GM21737 (cell line): ENCODE data around the gene ATXN1.

Experiments used
- ATAC-seq: cut with Tn5 transposase; IDR thresholded peaks from one replicate; pipeline ENCODE4 v1.9.1; 2021; ENCODE audit warnings: mild to moderate bottlenecking, moderate library complexity; ENCODE audit not compliant: unreplicated experiment

Gene ATXN1

DNA sequence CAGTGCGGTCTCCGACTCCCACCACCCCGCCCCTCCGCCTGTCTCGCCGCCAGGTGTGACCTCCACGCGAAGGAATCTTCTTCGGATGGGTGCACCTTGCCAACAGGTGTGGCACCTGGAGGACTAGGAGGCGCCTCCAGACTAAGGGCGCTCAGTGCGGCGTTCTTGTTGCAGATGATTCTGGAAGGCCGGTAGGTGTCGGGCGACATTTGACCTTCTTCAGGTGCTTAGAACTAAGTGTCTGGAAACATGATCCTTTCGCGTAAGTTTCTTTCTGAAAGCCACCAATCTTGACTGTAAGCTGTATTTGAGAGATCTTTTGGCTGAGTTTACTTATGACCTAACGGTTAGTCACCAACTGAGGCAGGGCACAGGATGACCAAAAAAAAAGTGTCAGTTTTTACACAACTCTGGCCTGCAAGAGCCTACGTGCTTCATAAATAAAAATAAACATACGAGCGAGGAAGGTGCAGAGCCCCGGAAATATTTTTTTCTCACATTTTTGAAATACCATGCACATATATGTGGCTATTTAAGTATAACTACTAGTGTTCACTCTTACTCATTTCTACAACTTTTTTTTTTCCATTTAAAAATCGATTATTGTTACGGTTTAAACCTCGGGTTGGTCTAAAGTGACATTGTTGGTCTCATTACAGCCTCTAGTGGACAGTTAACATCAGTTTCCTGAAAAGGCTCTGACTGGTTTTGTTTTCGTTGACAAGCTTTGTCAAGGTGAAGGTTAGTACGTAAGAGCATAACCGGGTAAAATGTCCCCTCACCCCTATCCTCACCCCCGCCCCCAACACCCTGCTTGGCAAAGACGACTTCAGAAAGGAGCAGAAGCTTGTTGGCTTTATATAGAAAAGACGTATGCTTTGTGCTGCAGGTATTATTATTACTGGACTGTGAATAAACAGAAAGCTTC, 1.6 kb upstream of the ATXN1 start:
- peak; percentile 18 for ATAC-seq

DNA sequence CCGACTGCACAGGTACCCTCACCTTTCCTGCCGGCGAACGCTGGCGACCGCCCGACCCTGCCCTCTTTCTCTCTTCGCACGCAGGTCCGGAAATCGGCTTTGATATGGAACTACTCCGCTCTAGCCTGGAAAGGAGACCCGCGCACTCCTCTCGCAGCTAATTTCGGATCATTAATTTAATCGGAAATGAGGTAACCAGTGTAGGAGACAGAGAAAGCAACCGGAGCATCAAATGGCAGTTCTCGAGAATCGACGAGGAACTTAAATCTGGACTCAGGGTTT, 949 bp upstream of the ATXN1 start:
- ATAC-seq: peak; percentile 1

DNA sequence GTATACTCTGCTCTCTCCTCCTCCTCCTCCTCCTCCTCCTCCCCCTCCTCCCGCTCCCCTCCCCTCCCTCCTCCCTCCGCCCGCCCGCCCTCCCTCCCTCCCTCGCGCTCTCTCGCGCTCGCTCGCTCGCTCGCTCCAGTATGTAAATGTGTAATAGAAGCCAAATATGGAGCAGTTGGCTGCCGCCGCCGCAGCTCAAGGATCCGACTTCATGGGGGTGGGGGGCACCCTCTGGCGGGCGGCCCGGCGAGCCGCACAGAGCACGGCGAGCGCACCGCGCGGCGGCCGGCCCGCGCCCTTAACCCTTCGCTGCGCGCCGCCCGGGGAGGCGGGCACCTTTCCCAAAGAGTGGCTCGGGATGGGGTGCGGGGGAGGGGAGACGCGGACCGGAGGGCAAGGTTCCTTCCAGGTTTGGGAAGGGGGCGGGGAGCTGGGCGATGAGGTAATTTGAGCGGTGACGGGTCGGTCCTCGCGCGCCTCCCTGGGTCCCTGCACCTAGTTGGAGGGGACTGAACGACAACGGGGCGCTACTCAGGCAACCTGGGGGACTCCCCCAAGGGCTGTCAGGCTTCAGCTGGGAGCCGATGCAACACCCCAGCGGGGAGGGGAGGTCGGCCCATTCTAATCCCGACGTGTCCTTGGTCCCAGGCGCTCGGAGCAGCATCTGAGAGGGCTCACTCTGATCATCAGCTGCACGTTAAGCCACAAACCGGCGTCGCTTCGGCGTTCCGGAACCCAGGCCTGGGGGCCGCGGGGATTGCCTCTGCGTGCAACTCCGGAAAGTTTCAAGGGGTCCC, 409 bp upstream of the ATXN1 start:
- ATAC-seq: peak; percentile 45

DNA sequence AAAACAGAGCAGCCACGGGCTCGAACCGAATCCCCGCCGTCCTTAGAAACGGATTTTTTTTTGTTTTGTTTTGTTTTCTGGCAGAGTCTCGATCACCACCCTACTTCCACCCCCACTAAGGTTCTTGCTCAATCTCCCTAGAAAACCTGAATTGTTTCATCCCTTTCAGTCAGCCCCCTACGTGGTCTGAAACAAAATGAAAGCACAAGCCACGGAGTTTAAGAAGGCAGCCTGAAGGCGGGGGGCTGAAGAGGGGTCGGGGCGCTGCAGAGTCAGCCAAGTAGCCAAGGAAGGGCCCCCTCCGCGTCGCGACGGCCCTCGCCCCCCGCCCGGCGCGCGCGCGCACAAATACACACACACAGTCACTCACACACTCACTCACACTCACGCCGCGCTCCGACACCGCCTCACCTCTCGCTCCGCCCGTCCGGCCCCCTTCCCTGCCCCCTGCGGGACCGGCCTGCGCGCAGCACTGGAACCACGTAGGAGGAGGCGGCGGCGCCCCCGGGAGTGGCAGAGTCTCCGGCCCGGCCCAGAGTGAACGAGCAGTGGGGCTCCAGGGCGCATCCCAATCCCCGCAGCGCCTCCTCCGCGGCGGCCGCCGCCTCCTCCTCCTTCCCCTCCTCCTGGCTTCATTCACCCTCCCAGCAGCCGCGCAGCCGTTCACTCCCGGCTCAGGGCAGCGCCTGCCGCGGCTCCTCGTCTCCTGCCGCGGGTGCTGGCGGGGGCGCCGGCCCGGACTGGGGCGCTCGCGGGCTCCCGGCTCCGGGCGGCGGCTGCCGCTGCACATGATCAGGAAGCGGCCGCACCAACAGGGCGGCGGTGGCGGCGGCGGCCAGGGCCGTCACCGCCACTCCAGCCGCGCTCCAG, 1.4 kb downstream of the ATXN1 start:
- no peak for ATAC-seq

DNA sequence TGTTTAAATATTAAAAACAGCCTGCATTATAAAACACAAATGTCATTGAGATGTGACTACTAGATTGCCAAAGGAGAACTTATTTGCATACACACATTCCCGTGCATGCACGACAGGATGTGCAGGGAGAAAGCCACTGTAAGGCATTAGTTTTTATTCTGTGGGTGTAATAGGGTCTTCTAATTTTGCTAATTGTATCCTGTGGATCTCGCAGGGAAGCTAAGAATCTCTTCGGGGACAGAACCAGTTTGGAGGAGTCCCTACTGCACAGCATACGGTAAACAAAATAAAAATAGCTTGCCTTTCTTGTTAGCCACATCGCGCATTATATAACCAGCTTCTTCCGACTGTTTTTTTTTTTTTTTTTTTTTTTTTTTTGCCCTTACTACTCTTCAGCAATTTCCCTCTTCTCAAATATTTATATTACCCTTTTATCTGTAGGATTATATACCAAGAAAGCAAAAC, 2.0 kb downstream of the ATXN1 start:
- no peak for ATAC-seq

DNA sequence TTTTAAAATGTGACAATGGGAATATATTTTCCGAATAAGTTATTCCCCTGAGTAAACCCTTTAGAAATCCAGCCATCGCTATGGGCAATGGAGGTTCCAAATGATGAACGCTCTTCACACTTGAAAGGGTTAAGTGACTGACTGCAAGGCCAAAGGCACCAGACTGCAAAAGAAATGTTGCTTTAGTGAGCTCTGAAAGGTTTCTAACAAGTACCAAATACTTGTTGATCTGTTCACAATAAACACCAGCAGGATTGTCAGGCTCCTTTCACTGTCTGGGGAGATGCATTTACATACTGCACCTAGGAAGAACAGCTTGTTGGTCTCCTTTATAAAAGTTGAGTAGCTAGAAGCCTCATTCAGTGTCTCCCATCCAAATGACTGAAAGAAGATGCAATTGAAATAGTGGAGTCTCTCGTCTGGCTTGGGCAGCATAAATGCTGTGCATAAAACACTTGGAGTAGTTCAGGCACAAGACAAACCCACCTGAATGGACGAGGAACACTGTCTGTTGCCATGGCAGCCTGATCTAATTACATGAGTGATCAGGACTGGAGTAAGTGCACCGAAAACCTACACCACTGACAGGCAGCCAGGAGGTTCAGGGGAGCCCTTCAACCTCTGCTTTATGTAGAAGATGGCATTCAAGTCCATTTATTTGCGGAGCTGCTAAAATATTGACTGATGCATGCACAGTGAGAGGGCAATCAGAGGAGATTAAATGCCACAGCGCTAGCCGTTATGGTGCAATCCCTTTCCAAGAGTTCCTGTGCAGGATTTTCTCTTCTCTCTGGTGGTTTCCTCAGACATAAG, 2.9 kb downstream of the ATXN1 start:
- no peak for ATAC-seq

DNA sequence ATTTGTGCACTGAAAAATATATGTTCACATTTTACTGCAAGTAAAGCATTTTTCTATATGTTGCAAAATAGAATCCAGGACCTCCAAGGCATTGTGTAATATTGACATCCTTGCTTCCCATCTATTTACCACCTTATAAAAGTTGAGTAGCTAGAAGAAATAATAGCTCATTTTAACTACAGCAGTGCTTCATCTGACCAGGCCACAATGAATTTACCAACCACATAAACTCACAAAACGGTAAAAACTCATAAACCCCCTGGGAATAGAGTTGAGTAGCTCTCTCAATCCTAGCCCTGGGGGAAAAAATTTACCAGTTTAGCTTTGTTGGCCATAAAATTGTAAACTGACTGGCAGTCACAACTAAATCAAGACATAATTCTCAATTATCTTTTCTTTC, 3.9 kb downstream of the ATXN1 start:
- no peak for ATAC-seq

DNA sequence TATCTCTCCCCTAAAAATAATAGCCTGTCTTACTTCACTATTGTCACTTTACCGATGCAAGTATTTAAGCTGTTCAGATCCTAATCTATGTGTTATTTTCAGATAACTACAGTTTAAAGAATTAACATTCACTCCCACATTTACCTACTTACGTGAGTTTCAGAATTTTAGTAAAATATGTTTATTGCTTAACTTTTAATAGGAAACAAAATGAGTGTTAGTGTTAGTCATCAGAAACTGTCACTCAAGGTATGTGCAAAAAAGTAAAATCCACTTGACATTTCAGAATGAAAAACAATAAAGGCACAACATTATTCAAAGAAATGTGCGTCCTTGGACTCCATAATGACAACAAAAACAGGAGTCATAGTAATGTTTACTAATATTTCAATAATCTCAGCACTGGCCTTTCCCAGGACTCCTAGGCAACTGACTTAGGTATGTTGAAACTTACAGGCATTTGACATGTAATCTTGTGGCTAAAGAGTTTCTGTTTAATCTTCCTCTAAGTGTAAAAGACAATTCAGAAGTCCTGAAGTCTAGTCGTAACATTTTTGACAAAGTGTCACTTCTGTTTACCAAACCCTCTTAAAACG, 4.5 kb downstream of the ATXN1 start:
- ATAC-seq: no peak

DNA sequence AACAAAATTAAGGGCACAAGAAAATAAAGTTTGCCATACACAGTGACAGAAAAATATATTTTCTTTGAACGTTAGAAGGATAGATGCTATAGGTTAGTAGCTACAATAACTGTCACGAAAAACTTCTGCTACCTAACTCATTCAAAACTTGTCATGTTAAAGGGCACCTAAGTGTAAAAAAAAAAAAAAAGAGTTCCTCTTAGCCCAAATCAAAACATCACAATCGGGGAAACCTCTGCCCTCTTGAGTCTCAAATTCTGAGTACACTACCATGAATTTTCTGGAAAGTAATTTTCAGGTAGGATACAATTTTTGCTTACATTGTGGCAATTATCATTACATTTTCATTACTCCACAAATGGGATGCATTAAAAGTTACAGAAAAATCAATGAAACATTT, 5.7 kb downstream of the ATXN1 start:
- ATAC-seq: no peak

DNA sequence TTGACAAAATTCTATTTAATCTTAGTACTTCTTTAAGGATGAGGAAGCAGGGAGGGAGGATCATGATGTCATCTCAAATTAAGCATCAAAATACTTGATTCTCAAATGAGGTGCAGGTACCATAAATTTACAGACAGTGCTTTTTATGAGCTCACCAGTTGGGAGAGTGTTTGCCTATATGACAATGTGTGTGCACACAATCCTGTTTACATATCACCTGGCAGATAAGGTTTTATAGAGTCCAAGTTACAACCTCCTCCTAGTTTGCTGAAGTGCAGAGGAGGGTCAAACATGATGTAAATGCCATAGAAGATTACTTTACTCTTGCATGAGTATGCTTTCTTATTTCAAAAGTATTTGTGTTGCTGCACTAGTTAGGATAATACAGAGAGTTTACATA, 6.4 kb downstream of the ATXN1 start:
- ATAC-seq: no peak

DNA sequence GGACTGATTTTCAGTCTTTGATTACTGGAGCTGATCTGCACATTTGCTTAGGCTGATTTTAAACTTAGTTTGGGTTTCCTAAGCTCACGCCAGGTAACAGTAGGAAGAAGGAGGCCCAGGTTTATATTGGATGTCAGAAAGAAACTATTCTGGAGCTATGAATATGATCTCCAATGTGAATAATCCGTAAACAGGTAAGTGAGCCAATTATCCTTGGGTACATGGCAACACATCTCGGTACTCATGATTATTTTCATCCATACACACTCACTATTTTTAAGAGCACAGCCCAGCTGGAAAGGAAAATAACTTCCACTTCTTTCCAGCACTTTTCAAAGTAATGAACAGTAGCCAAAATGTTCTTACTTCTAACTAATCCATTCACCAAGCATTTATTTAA, 7.0 kb downstream of the ATXN1 start:
- ATAC-seq: no peak

DNA sequence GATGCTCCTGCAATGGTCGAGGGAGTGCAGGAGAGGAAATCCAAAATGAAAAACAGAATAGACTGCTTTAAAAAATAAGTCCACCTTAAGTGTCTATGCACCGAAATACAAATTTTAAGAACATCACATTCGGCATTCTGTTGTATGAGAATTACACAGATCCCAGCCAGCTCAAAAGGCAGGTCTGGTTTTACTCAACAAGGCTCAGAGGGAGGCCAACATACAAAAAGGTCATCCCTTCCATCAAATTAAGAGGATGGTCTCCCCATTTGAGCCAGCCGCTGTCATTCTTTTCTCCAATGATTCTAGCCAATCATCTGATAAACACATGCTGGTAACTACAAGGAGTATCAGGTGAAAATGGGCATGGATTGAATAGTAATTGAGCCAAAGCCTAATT, 7.9 kb downstream of the ATXN1 start:
- no peak for ATAC-seq

DNA sequence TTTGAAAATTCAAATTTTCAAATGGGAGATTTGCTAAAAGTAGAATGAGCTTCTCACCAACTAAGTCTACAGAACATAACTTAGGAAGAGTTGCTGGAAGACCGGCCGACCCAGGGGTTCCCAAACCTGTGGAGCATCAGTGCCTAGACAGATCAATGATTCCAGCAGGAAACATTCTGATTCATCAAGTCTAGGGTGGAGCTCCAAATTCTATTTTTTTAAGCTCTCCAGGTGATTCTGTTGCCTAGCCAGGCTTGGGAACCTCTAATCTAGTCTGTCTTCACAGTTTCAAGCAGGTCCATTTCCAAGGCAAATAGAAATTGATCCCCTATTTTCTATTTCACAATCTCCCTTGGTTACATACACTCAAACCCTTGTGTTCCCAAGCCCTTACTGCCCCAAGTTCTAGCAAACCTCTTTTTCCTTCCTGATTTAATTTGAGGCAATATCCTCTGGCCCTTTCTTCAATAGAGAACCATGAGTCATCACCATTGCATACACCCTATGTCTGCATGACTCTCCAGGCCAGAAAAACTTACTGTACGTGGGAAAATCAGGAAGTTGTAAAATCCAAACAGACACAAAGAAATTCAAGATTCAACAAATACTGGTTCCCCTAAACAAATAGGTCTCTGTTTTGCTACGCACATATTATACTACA, 8.9 kb downstream of the ATXN1 start:
- ATAC-seq: no peak

DNA sequence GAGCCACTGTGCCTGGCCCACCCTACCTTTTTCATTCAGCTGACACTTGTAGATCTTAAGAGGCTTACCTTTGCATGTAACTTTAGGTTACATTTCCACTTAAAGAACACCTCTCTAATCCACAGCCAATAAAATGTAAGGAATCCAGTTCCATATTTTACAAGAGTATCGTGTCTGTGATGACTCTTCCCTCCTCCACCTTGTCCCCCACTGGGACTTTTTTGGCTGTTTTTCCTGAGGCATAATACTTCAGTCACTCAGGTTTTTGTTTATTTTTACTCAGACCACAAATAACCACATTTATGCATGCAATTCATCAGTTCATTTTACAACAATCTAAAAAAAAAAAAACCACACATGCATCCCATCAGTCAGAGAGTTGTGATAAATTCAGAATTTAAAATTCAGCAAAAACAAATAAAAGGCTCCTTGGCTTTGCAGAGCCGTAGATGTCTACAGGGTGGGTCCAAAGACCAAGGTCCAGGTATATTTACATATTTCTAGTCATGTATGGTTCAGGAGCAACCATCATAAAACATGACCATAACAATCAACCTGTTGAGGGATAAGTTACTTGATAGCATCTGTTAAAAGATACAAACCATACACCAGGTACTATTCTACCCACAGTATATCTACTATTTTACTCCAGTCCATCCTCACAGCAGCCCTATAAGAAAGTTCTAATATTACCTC, 9.9 kb downstream of the ATXN1 start:
- ATAC-seq: no peak

DNA sequence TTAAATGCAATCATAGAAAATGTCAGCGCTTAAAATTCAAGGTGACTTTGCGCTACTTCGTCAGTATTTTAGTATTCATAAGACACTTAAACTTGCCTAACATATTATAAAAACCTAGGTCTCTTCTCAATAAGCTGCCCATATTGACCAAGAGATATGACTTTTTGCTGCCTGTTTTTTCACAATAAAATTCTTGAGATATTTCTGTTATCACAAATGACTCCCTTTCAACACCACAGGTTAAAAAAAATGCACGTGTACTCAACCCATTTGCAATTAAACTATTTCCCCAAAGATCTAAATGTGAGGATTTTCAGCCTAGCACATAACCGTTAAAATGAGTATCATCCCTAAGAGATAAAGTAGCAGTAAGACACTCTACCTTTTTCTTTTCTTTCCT, 10.7 kb downstream of the ATXN1 start:
- no peak for ATAC-seq

DNA sequence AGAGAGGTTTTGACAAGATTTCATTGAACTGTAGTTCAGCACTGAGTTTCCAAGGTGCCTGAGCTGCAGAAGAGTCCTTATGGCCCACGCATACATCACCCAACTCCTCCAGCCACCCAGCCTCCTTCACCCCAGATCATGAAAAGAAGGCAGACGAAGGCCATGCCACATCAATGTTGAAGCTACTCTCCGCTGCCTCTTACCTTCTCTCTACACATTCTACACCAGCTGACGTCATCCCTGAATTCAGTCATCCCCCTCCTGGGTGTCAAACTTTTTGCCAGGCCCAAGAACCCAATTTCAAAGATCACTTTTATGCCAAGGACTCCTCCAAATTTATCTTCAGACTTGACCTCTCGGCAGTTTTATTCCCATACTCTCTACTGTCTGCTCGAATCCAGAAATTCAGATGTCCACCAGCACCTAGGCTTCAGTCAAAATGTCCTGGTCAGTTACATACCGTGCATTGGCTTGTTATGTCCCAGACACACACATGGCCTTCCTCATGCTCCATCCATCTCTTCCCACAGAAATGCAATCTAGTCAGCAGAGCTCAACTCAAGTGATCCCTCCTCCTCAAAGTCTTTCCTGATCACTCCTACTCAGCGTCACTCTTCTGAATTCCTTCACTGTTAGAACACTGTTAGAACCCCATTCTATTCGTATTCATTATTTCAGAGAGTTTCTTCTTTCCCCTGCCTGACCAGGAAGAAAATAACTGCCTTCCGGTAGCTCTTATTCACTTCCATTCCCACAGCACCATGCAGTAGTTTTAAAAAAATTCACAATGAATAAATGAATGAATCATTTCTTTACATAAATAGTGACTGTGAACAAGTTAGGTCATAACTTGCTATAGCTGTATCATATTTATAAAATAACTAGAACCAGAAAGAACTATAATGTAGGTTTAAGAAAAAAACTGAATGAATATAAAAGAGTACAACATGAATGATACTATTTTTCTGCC, 11.5 kb downstream of the ATXN1 start:
- no peak for ATAC-seq

DNA sequence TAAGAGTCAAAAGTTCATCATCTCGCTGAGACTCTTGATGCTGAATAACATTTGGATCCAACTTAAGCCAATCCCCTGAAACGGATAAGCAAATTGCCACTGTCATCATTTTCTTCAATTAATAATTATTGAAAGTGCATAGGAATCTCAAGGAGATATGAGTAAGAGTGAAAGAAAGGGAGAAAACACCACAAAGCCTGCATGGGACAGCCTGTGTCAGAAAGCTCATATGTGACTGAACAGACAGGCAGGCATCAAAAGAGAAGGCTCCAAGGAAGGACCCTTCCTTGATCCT, 13.3 kb downstream of the ATXN1 start:
- ATAC-seq: no peak
